Chondrocyte (in vitro differentiated cells): ENCODE results near the gene THRAP3. TPM values are rescaled to one million over a fixed set of nuclear protein-coding genes. Genes with fewer than 3 reads are reported as not detected.
"Not testable (repeated sequence)": the region's sequence is repeated elsewhere in the genome, so short reads cannot be mapped to it uniquely, and the experiment has no call there.

ENCODE experiments used
- DNase-seq: peaks from one replicate; pipeline ENCODE4 v3.0.0; 2021; ENCODE audit warnings: mixed read lengths, low spot score
- H3K27ac Mint-ChIP-seq: one replicate; pipeline ENCODE4 v1.8.0; 2021; ENCODE audit warnings: mild to moderate bottlenecking, moderate library complexity, mixed read lengths; ENCODE audit not compliant: unreplicated experiment
- H3K27me3 Mint-ChIP-seq: 2 replicates; pipeline ENCODE4 v1.8.0; 2021; ENCODE audit warnings: low read depth, mixed read lengths
- H3K36me3 Mint-ChIP-seq: 2 replicates; pipeline ENCODE4 v1.8.0; 2021; ENCODE audit warnings: low read depth, mixed read lengths
- H3K4me1 Mint-ChIP-seq: 2 replicates; pipeline ENCODE4 v1.8.0; 2021; ENCODE audit warnings: low read depth, mild to moderate bottlenecking, mixed read lengths
- H3K4me3 Mint-ChIP-seq: one replicate; pipeline ENCODE4 v1.8.0; 2021; ENCODE audit warnings: mild to moderate bottlenecking, moderate library complexity, mixed read lengths; ENCODE audit not compliant: unreplicated experiment
- H3K9me3 Mint-ChIP-seq: 2 replicates; pipeline ENCODE4 v1.8.0; 2021; ENCODE audit warnings: low read depth, mixed read lengths
- total RNA-seq: library from RNA; stranded (reverse); gene quantifications from 3 replicates; pipeline ENCODE4 v1.2.1, GENCODE V29; 2021
- TF ChIP-seq, protein P1 (sequence below): fragments of 200-600 bp; sonication (generic); IDR thresholded peaks from 2 replicates; pipeline ENCODE4 v1.5.0; 2021; ENCODE audit warnings: antibody characterized with exemption, mild to moderate bottlenecking, moderate library complexity

The THRAP3 gene
- total RNA-seq, 1 donor from 2014 or later, result 106 TPM

DNA sequence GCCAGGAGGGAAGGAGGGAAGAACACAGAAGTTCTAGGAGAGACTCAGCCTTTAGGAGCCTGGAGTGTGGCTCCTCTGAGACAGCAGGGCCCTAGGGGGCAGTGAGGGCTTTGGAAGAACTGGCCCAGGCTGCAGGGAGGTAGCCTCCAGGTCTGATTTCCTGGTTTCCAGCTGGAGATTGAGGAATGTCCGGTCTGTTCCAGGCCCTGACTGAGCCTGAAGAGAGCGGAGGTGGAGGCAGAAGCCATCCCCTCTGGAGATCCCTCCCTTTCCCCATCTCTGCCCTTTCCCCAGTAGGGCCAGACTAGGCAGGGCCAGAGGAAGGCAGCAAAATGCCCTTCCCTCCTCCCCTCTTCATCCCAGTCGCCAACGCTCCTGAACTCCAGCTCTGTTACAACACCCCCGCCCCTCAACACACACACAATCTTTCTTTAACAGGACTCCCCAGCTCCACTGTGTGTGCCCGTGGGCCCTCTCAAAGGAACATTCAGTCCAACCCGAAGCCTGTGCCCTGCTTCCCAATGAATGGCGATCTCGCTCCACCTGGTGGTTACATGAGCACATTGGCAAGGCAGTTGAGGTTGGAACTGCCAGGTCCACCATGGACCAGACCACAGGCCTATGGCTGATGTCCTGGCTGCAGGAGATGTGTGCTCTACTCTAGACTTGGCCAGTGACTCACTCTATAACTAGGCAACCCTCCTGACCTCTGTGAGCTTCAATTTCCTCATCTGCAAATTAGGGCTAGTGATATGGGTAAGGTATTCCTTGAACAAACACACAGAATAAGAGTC, 36.2 kb upstream of the THRAP3 start:
- H3K4me3 Mint-ChIP-seq, result no peak overlapping the region
- DNase-seq, result peak; percentile 92
- peaks cover 1% of the 10 kb centered on the region for H3K36me3 Mint-ChIP-seq
- peak overlapping the region; percentile 89 for H3K27ac Mint-ChIP-seq
- TF ChIP-seq, protein P1, sequence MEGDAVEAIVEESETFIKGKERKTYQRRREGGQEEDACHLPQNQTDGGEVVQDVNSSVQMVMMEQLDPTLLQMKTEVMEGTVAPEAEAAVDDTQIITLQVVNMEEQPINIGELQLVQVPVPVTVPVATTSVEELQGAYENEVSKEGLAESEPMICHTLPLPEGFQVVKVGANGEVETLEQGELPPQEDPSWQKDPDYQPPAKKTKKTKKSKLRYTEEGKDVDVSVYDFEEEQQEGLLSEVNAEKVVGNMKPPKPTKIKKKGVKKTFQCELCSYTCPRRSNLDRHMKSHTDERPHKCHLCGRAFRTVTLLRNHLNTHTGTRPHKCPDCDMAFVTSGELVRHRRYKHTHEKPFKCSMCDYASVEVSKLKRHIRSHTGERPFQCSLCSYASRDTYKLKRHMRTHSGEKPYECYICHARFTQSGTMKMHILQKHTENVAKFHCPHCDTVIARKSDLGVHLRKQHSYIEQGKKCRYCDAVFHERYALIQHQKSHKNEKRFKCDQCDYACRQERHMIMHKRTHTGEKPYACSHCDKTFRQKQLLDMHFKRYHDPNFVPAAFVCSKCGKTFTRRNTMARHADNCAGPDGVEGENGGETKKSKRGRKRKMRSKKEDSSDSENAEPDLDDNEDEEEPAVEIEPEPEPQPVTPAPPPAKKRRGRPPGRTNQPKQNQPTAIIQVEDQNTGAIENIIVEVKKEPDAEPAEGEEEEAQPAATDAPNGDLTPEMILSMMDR, result peak; percentile 94
- H3K4me1 Mint-ChIP-seq, result peaks cover 24% of the 10 kb centered on the region
- H3K9me3 Mint-ChIP-seq, result no peaks in the 10 kb centered on the region
- H3K27me3 Mint-ChIP-seq, result no peaks in the 10 kb centered on the region

DNA sequence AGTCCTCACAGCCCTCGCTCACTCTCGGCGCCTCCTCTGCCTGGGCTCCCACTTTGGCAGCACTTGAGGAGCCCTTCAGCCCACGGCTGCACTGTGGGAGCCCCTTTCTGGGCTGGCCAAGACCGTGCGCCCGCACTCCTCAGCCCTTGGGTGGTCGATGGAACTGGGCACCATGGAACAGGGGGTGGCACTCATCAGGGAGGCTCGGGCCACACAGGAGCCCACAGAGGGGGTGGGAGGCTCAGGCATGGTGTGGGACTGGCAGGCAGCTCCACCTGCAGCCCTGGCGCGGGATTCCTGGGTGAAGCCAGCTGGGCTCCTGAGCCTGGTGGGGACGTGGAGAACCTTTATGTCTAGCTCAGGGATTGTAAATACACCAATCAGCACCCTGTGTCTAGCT, 27.4 kb upstream of the THRAP3 start:
- not testable (repeated sequence) for H3K9me3 Mint-ChIP-seq, H3K4me1 Mint-ChIP-seq, DNase-seq, H3K4me3 Mint-ChIP-seq, H3K27me3 Mint-ChIP-seq, H3K36me3 Mint-ChIP-seq, H3K27ac Mint-ChIP-seq

DNA sequence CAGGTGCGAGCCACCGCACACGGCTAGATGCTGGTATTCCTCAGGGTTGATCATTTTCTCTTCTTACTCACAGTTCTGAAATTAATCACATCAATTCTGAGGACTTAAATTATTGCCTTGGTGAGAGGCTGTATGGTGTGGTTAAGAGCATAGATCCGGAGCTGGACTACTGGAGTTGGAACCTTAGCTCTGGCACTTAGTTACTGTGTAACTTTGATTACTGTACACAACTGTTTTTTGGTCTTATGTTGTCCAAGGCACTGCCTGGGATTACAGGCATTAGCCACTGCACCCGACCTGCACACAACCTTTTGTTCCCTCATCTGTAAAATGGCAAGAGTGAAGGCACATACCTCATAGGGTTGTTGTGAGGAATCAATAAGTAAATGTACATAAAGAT, 25.6 kb upstream of the THRAP3 start:
- Mint-ChIP-seq H3K27me3 (no peaks in the 10 kb centered on the region), H3K9me3 (no peaks in the 10 kb centered on the region), H3K4me1 (peaks cover 16% of the 10 kb centered on the region), H3K27ac (no peak overlapping the region), H3K36me3 (no peaks in the 10 kb centered on the region), H3K4me3 (no peak overlapping the region)
- no peak for DNase-seq
- TF ChIP-seq, protein P1, result no peak

DNA sequence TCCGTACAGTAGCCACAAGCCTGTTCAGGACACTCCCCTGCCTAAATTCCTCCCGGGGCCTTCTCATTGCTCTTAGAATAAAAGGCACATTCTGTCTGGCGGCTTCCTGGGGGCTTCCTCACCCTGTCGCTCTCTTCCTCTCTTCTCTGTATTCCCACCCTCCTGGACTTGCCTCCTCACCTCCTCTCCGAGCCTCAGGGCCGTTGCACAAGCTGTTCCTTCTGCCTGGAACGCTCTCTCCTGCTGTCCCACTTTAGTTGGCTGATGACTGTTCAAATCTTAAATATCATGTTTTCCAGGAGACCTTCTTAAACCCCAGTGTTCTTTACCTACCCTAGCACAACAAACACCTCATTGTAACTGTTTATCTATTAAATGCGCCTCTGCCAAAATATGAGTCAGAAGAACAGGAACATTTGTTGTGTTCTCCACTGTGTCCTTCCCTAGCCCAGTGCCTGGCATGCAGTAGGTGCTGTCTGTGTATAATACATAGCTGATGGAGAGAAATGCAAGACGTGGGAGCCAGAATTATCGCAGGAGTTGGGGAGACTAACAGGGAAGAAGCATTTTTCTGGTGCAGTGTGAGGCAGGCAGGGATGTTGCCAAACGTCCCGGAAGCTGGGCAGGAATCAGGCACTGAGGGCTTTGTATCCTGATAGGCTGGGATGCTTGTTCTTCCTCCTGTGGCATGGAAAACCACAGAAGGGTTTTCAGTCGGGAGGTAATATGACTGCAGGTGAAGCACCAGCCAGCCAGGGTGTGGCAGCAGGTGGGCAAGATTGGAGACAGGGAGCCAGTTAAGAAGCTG, 24.1 kb upstream of the THRAP3 start:
- H3K9me3 Mint-ChIP-seq, result no peaks in the 10 kb centered on the region
- H3K4me1 Mint-ChIP-seq, result peaks cover 25% of the 10 kb centered on the region
- no peaks in the 10 kb centered on the region for H3K27me3 Mint-ChIP-seq
- no peak overlapping the region for H3K27ac Mint-ChIP-seq
- no peaks in the 10 kb centered on the region for H3K36me3 Mint-ChIP-seq
- DNase-seq, result no peak
- no peak overlapping the region for H3K4me3 Mint-ChIP-seq
- TF ChIP-seq, protein P1, result no peak

DNA sequence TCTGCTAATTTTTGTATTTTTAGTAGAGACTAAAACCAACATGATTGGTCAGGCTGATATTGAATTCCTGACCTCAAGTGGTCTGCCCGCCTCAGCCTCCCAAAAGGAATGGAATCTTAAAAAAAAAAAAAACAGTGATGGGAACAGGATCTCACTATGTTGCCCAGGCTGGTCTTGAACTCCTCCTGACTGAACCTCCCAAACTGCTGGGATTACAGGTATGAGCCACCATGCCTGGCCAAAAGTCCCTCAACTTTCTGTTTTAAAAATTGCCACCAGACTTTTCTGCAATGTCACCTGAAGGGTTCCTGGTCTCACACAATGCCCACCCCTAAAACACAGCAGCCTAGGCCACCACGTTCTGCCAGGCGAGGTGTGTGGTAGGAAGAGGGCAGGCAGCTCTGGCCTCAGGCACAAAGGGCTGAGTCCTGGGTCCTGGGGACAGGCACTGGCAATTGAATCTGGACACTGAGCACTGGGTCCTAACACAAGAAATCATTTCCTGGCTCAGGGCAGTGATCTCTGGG, 21.2 kb upstream of the THRAP3 start:
- no peaks in the 10 kb centered on the region for H3K27me3 Mint-ChIP-seq
- H3K36me3 Mint-ChIP-seq, result no peaks in the 10 kb centered on the region
- peak overlapping the region; percentile 94 for H3K27ac Mint-ChIP-seq
- peaks cover 37% of the 10 kb centered on the region for H3K4me1 Mint-ChIP-seq
- H3K4me3 Mint-ChIP-seq, result no peak overlapping the region
- H3K9me3 Mint-ChIP-seq, result no peaks in the 10 kb centered on the region
- TF ChIP-seq, protein P1, result no peak
- DNase-seq, result no peak
